ENCODE data around the gene PAQR6. TPM values are rescaled to one million over a fixed set of nuclear protein-coding genes. Genes with fewer than 3 reads are reported as not detected.

PAQR6 gene
- total RNA-seq, 2 donors from 2014 or later: 0.43 to 1.9 TPM

DNA sequence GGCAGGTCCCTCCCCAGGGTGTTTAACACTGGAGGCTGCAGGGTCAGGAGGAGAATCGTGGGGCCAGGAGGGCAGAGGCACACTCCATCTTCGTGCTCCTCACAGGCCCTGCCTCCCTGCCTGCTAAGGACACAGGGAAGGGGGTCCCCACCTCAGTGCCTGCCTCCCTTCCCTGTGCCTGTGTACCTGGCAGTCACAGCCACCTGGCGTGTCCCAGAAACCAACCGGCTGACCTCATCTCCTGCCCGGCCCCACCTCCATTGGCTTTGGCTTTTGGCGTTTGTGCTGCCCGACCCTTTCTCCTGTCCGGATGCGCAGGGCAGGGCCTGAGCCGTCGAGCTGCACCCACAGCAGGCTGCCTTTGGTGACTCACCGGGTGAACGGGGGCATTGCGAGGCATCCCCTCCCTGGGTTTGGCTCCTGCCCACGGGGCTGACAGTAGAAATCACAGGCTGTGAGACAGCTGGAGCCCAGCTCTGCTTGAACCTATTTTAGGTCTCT is 6.5 kb downstream of the PAQR6 start:
- intact Hi-C loops (cut with DNase I): no loop called here
- DNase-seq (ENCODE audit: low spot score): no peak

GRCh38 chr1:156238248-156238647 is 9.6 kb downstream of the PAQR6 start:
- intact Hi-C loops (cut with DNase I): no loop called here
- DNase-seq (ENCODE audit: low spot score): no peak

- intact Hi-C loops (cut with DNase I): no loop called here
- no peak for DNase-seq (ENCODE audit: low spot score)
Observed at GRCh38 chr1:156236164-156236563, 11.7 kb downstream of the PAQR6 start.

DNA sequence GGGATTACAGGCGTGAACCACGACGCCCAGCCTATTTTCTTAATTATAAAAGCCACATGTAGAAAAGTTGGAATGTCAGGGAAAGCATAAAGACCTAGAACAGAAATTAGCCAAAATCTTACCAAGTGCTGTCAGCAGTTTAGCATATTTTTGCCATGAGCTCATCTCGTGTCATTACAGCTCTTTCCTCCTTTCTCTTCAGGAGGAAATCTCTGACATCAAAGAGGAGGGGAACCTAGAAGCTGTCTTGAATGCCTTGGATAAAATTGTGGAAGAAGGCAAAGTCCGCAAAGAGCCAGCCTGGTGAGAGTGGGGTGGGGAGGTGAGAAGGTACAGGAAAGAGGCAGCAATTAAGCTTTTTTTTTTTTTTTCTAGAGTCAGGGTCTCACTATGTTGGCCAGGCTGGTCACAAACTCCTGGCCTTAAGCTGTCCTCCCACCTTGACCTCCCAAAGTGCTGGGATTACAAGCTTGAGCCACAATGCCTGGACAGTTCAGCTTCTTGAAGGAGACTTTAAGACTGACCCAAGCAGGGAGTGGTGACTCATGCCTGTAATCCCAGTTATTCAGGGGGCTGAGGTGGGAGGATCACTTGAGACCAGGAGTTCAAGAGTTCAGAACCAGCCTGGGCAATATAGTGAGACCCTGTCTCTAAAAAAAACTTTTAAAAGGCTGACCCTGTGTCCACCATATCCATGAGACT is 14.3 kb downstream of the PAQR6 start:
- DNase-seq (ENCODE audit: low spot score): no peak
- intact Hi-C loops (cut with DNase I): no loop called here

GRCh38 chr1:156232201-156232894 is 15.5 kb downstream of the PAQR6 start:
- intact Hi-C loops (cut with DNase I): no loop called here
- DNase-seq (ENCODE audit: low spot score): no peak

DNA sequence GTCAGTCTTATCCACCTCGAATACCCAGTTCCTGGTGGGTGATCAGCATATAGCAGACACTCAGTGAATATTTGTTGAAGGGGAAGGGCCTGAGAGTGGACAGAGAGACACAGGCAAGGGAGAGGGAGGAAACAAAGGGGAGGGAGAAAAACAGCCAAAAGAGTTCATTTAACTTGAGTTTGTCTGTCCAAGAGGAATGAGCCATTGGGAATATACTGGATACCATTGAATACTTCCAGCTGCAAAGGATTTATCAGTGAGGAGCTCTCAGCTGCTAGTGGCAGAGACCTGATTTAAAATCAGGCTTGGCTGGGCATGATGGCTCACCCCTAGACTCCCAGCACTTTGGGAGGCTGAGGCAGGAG is 17.4 kb downstream of the PAQR6 start:
- no peak for DNase-seq (ENCODE audit: low spot score)
- intact Hi-C loops (cut with DNase I): no loop called here

DNA sequence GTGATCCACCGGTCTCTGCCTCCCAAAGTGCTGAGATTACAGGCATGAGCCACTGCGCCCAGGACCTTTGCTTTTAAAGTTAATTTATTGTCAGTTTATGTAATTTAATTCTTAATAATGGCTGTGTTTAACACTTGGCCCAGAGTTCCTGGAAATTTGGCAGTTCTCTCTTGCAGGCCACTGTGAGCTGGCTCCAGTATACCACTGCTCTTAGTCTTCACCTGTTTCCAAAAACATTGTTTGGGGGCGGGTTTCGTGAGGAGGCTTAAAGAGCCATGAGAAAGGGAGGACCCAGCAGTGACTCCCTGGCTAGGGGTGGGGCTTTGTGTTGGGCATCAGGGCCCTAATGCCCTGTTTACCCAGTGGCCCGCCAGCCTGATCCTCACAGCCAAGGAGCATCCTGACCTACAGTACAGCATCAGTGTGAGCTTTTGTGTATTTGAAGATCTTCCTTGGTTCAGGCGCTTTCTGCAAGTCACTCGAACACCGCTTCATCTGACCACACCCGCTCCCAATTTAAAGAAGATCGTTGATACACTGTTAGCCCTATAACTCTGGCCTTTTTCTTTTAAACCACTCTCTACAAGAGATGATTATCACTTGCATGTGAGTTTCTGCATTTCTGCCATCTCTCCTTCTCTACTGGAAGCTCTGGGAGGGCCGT is 17.9 kb downstream of the PAQR6 start:
- no peak for DNase-seq (ENCODE audit: low spot score)
- intact Hi-C loops (cut with DNase I): loop anchor here in 1 of 2 donors (5.0 kb wide), 1 partner anchor 138 kb away; no protein-coding TSS in a partner anchor

GRCh38 chr1:156228501-156228900 is 19.4 kb downstream of the PAQR6 start:
- DNase-seq (ENCODE audit: low spot score): no peak
- intact Hi-C loops (cut with DNase I): loop anchor here in 1 of 2 donors (5.0 kb wide), 1 partner anchor 136 kb away; no protein-coding TSS in a partner anchor

GRCh38 chr1:156226782-156227181 is 21.1 kb downstream of the PAQR6 start:
- intact Hi-C loops (cut with DNase I): loop anchor here in 1 of 2 donors (5.0 kb wide), 1 partner anchor 134 kb away; no protein-coding TSS in a partner anchor

DNA sequence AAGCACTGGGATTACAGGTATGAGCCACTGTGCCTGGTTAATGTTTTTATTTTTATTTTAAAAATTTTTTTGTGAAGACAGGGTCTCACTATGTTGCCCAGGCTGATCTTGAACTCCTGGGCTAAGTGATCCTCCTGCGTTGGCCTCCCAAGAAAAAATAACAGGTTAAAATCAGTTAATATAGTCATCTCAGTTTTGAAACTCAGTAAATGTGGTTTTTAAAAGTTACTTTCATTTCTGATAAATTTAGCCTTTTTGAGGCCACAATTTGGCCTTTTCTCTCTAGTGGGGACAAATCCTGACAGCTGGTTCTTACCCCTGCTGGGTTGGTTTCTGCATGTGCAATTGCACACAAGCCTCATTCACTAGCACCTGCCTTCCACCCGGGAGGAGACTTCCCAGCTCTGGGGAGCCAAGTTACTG is 21.7 kb downstream of the PAQR6 start:
- intact Hi-C loops (cut with DNase I): loop anchor here in 1 of 2 donors (5.0 kb wide), 1 partner anchor 134 kb away; no protein-coding TSS in a partner anchor
- no peak for DNase-seq (ENCODE audit: low spot score)

More at GRCh38 chr1:156226782-156227181, 21.1 kb downstream of the PAQR6 start:
- DNase-seq (ENCODE audit: low spot score): no peak

DNA sequence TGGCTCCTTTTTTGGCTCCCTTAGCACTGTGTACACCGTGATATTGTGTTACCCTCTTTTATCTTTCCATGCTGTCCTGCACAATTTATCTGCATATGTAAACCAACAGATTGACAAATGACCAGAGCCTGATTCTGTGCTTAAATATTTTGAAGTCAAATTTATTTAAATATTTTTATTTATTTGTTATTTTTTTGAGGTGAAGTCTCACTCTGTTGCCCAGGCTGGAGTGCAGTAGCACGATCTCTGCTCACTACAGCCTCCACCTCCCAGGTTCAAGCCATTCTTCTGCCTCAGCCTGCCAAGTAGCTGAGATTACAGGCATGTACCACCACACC is 22.2 kb downstream of the PAQR6 start:
- DNase-seq (ENCODE audit: low spot score): no peak
- intact Hi-C loops (cut with DNase I): loop anchor here in 1 of 2 donors (5.0 kb wide), 1 partner anchor 133 kb away; no protein-coding TSS in a partner anchor

- intact Hi-C loops (cut with DNase I): loop anchor here (5.0 kb wide), 3 partner anchors 70 to 130 kb away; partner anchors contain the start of gene SEMA4A (in 1 of the 2)
Observed at GRCh38 chr1:156221986-156222692, 25.7 kb downstream of the PAQR6 start.

DNA sequence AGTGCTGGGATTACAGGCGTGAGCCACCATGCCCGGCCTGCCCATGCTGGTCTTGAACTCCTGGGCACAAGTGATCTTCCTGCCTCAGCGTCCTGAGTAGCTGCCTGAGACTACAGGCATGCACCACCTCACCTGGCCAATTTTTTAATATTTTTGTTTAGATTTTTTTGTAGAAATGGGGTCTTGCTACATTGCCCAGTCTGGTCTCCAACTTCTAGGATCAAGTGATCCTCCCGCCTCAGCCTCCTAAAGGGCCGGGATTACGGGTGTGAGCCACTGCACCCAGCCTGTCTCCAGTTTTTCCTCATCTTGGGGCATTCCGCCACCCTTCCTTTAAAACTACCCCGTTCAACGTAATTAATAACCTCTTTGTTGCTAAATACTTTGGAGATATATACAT is 27.6 kb downstream of the PAQR6 start:
- intact Hi-C loops (cut with DNase I): loop anchor here (5.0 kb wide), 3 partner anchors 68 to 128 kb away; partner anchors contain the start of gene SEMA4A (in 1 of the 2)
- DNase-seq (ENCODE audit: low spot score): no peak

More at GRCh38 chr1:156221986-156222692, 25.7 kb downstream of the PAQR6 start:
- peak; percentile 28 for DNase-seq (ENCODE audit: low spot score)

DNA sequence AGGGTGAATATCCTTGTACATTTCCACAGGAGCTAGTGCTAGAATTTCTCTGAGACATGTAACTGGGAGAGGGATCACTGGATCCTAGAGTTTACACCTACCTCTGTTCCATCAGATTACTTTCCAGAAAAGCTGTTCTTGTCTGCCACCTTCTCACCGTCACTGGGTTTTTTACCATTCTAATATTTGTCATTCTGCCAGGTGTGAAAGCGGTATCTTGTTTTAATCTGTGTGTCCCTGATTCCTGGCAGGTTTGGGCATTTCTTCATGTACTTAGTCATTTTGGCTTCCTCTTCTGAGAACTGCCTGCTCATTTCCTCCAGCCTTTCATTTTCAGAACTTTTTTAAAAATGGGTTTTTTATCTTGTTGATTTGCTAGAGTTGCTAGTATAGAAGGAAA is 30.0 kb downstream of the PAQR6 start:
- peak; percentile 6 for DNase-seq (ENCODE audit: low spot score)
- intact Hi-C loops (cut with DNase I): loop anchor here in 1 of 2 donors (5.0 kb wide), 1 partner anchor 131 kb away; no protein-coding TSS in a partner anchor

GRCh38 chr1:156216361-156217086 is 31.3 kb downstream of the PAQR6 start:
- intact Hi-C loops (cut with DNase I): loop anchor here in 1 of 2 donors (5.0 kb wide), 1 partner anchor 129 kb away; no protein-coding TSS in a partner anchor
- peak; percentile 77 for DNase-seq (ENCODE audit: low spot score)

DNA sequence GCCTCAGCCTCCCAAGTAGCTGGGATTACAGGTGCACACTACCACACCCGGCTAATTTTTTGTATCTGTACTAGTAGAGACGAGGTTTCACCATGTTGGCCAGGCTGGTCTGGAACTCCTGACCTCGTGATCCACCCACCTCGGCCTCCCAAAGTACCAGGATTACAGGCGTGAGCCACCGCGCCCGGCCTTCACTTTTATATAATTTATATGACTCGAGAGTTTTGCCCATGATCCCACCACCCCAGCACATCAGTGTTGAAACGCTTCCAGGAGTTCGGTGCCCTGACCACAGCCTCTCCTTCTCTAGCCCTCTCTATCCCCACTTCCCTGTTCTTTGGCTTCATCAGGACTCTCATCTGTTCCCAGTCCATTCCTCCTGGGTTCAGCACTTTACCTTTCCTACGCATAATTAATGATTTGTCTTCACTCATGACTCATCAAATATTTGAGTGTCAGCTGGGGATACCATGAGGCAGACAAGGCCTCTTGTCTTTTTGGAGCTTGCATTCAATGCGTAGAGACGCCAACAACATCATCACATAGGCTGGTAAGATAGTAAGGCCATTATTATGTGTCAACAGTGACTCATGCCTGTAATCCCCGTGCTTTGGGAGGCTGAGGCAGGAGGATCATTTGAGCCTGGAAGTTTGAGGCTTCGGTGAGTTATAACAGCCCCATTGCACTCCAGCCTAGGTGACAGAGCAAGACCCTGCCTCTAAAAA is 33.7 kb downstream of the PAQR6 start:
- intact Hi-C loops (cut with DNase I): no loop called here
- peak; percentile 48 for DNase-seq (ENCODE audit: low spot score)

GRCh38 chr1:156213644-156213966 is 34.3 kb downstream of the PAQR6 start:
- DNase-seq (ENCODE audit: low spot score): no peak
- intact Hi-C loops (cut with DNase I): no loop called here

All from posterior vena cava (tissue), 2 donors.